Lower leg skin (tissue), 3 donors: ENCODE results near the gene BCL2L13.

Source experiments
- POLR2A ChIP-seq, 2 donors: fragments of 450-650 bp; IDR thresholded peaks; one replicate each; pipeline ENCODE4 v1.6.1; 2016 to 2017; ENCODE audit warnings: antibody characterized with exemption in 2 of 2, mild to moderate bottlenecking in 1 of 2, moderate library complexity in 1 of 2
- TF ChIP-seq, protein P1 (sequence below), 3 donors: fragments of 450-650 bp; IDR thresholded peaks; one replicate each; pipeline ENCODE4 v1.5.1; 2016; ENCODE audit warnings: antibody characterized with exemption in 3 of 3, mild to moderate bottlenecking in 3 of 3, moderate library complexity in 2 of 3

DNA sequence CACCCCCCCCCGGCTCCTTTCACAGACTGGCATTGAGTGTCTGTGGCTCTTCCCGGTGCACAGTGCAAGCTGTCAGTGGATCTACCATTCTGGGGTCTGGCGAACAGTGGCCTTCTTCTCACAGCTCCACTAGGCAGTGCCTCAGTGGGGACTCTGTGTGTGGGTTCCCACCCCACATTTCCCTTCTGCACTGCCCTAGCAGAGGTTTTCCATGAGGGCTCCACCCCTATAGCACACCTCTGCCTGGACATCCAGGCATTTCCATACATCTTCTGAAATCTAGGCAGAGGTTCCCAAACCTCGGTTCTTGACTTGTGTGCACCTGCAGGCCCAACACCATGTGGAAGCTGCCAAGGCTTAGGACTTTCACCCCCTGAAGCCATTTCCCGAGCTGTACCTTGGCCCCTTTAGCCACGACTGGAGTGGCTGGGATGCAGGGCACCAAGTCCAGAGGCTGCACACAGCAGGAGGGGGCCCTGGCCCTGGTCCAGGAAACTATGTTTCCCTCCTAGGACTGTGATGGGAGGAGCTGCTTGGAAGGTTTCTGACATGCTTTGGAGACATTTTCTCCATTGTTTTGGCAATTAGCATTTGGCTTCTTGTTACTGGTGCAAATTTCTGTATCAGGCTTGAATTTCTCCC lies 26.0 kb downstream of the BCL2L13 start:
- TF ChIP-seq, protein P1, sequence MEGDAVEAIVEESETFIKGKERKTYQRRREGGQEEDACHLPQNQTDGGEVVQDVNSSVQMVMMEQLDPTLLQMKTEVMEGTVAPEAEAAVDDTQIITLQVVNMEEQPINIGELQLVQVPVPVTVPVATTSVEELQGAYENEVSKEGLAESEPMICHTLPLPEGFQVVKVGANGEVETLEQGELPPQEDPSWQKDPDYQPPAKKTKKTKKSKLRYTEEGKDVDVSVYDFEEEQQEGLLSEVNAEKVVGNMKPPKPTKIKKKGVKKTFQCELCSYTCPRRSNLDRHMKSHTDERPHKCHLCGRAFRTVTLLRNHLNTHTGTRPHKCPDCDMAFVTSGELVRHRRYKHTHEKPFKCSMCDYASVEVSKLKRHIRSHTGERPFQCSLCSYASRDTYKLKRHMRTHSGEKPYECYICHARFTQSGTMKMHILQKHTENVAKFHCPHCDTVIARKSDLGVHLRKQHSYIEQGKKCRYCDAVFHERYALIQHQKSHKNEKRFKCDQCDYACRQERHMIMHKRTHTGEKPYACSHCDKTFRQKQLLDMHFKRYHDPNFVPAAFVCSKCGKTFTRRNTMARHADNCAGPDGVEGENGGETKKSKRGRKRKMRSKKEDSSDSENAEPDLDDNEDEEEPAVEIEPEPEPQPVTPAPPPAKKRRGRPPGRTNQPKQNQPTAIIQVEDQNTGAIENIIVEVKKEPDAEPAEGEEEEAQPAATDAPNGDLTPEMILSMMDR (IDR thresholded peaks at IDR 0.05): no peak
- TF ChIP-seq POLR2A (IDR thresholded peaks at IDR 0.05): no peak
